NCI-H1694 treated with DMSO at 0.1 percent for 48 hours (cell line): ENCODE results near the gene ZNF462.

ENCODE experiments used
- DNase-seq: peaks from one replicate; lab custom pipeline; 2025; lab: John Stamatoyannopoulos, UW

ZNF462 gene

GRCh38 chr9:106864373-106865143, 1.6 kb downstream of the ZNF462 start:
- peak; percentile 21 for DNase-seq

GRCh38 chr9:106866243-106866642, 3.3 kb downstream of the ZNF462 start:
- DNase-seq, result no peak

- no peak for DNase-seq
Observed at GRCh38 chr9:106867286-106867685, 4.3 kb downstream of the ZNF462 start.

- no peak for DNase-seq
Observed at GRCh38 chr9:106868087-106868486, 5.1 kb downstream of the ZNF462 start.

GRCh38 chr9:106868565-106868964, 5.6 kb downstream of the ZNF462 start:
- no peak for DNase-seq

- DNase-seq, result no peak
Observed at GRCh38 chr9:106869028-106869427, 6.1 kb downstream of the ZNF462 start.

- DNase-seq, result no peak
Observed at GRCh38 chr9:106869458-106869857, 6.5 kb downstream of the ZNF462 start.

- DNase-seq, result no peak
Observed at GRCh38 chr9:106872641-106873040, 9.7 kb downstream of the ZNF462 start.

- no peak for DNase-seq
Observed at GRCh38 chr9:106874031-106874430, 11.1 kb downstream of the ZNF462 start.

- no peak for DNase-seq
Observed at GRCh38 chr9:106874652-106875051, 11.7 kb downstream of the ZNF462 start.

- DNase-seq, result no peak
Observed at GRCh38 chr9:106875529-106875928, 12.6 kb downstream of the ZNF462 start.

GRCh38 chr9:106877345-106877744, 14.4 kb downstream of the ZNF462 start:
- no peak for DNase-seq

- DNase-seq, result no peak
Observed at GRCh38 chr9:106878081-106878837, 15.3 kb downstream of the ZNF462 start.

- peak; percentile 44 for DNase-seq
Observed at GRCh38 chr9:106878934-106879333, 16.0 kb downstream of the ZNF462 start.

- DNase-seq, result no peak
Observed at GRCh38 chr9:106879439-106879882, 16.5 kb downstream of the ZNF462 start.

GRCh38 chr9:106880081-106880480, 17.1 kb downstream of the ZNF462 start:
- no peak for DNase-seq

- no peak for DNase-seq
Observed at GRCh38 chr9:106880863-106881262, 17.9 kb downstream of the ZNF462 start.

GRCh38 chr9:106883030-106883429, 20.1 kb downstream of the ZNF462 start:
- DNase-seq, result no peak

GRCh38 chr9:106883626-106884190, 20.7 kb downstream of the ZNF462 start:
- DNase-seq, result no peak

- DNase-seq, result no peak
Observed at GRCh38 chr9:106885451-106885850, 22.5 kb downstream of the ZNF462 start.

- no peak for DNase-seq
Observed at GRCh38 chr9:106886111-106887046, 23.4 kb downstream of the ZNF462 start.

- DNase-seq, result no peak
Observed at GRCh38 chr9:106887066-106887465, 24.1 kb downstream of the ZNF462 start.
